IMR-90 (cell line): Measurements from ENCODE around the gene ITCH. TPM values are rescaled to one million over a fixed set of nuclear protein-coding genes. Genes with fewer than 3 reads are reported as not detected.
A peak's percentile ranks its signal among the peaks of the same experiment; 100 is the strongest.

ENCODE experiments used
- ATAC-seq: fragments of 200-7000 bp; cut with Tn5 transposase; 2 replicates; pipeline ENCODE4 v1.9.1; 2020; ENCODE audit warnings: low read depth, mild to moderate bottlenecking, moderate library complexity
- BruUV-seq: library from RNA; stranded (reverse); fragments of 400-500 nt; replicated peaks from 2 replicates; lab custom pipeline; 2021; lab: Mats Ljungman, UMichigan
- CTCF ChIA-PET: fragments of 300-600 bp; formaldehyde crosslinking; extraction: SDS; loops from one replicate; lab custom pipeline; 2021; ENCODE audit warnings: antibody characterized with exemption; lab: Yijun Ruan, JAX
- POLR2A ChIA-PET: fragments of 300-600 bp; sonication (Branson Sonifier 250); formaldehyde crosslinking; loops from one replicate; lab custom pipeline; 2022; ENCODE audit warnings: antibody characterized with exemption; ENCODE audit not compliant: unreplicated experiment; lab: Charles Lee
- DNase-seq: peaks from one replicate; pipeline ENCODE4 v3.0.0; 2013
- H2AFZ ChIP-seq: replicated peaks from 2 replicates; pipeline ENCODE3; 2013; ENCODE audit warnings: low read length, mild to moderate bottlenecking; ENCODE audit not compliant: poor library complexity
- H2AK5ac ChIP-seq: 2 replicates; pipeline ENCODE4 v1.6.1; 2013; ENCODE audit warnings: low read depth, low read length, inconsistent platforms
- H2AK9ac ChIP-seq: replicated peaks from 2 replicates; pipeline ENCODE3; 2013; ENCODE audit warnings: mild to moderate bottlenecking, low read depth, low read length, moderate library complexity; ENCODE audit not compliant: poor library complexity
- H2BK120ac ChIP-seq: 2 replicates; pipeline ENCODE4 v1.6.1; 2013; ENCODE audit warnings: low read depth, low read length, inconsistent platforms
- H2BK15ac ChIP-seq: 3 replicates; pipeline ENCODE4 v1.6.1; 2013; ENCODE audit warnings: low read depth, low read length, inconsistent platforms
- H2BK20ac ChIP-seq: 2 replicates; pipeline ENCODE4 v1.6.1; 2013; ENCODE audit warnings: low read depth, mild to moderate bottlenecking, inconsistent platforms, low read length, moderate library complexity
- H2BK5ac ChIP-seq: 2 replicates; pipeline ENCODE4 v1.6.1; 2013; ENCODE audit warnings: mild to moderate bottlenecking, low read depth, low read length, inconsistent platforms; ENCODE audit not compliant: poor library complexity, severe bottlenecking
- H3K14ac ChIP-seq: replicated peaks from 2 replicates; pipeline ENCODE4 v1.6.1; 2013; ENCODE audit warnings: low read depth, low read length, inconsistent platforms
- H3K18ac ChIP-seq: 2 replicates; pipeline ENCODE4 v1.6.1; 2013; ENCODE audit warnings: low read depth, low read length, control low read depth
- H3K23ac ChIP-seq: 2 replicates; pipeline ENCODE4 v1.6.1; 2013; ENCODE audit warnings: low read depth, low read length, inconsistent platforms
- H3K27ac ChIP-seq: 2 replicates; pipeline ENCODE4 v1.5.1; 2013; ENCODE audit warnings: mild to moderate bottlenecking, control low read depth, low read length; ENCODE audit not compliant: insufficient read depth
- H3K27me3 ChIP-seq: 2 replicates; pipeline ENCODE4 v1.6.1; 2013; ENCODE audit warnings: low read length; ENCODE audit not compliant: control insufficient read depth, insufficient read depth
- H3K36me3 ChIP-seq: 2 replicates; pipeline ENCODE4 v1.6.1; 2013; ENCODE audit warnings: low read length, mixed read lengths; ENCODE audit not compliant: control insufficient read depth, insufficient read depth
- H3K4ac ChIP-seq: 2 replicates; pipeline ENCODE4 v1.6.1; 2013; ENCODE audit warnings: low read depth, low read length, inconsistent platforms
- H3K4me1 ChIP-seq: 2 replicates; pipeline ENCODE4 v1.6.1; 2013; ENCODE audit warnings: low read length, mixed read lengths; ENCODE audit not compliant: control insufficient read depth, insufficient read depth
- H3K4me2 ChIP-seq: 2 replicates; pipeline ENCODE4 v1.6.1; 2013; ENCODE audit warnings: low read depth, mild to moderate bottlenecking, control low read depth, low read length, moderate library complexity
- H3K4me3 ChIP-seq: 2 replicates; pipeline ENCODE4 v1.5.1; 2013; ENCODE audit warnings: low read depth, mild to moderate bottlenecking, control low read depth, low read length, moderate library complexity; ENCODE audit not compliant: insufficient read depth
- H3K56ac ChIP-seq: 2 replicates; pipeline ENCODE4 v1.6.1; 2013; ENCODE audit warnings: low read length, inconsistent platforms; ENCODE audit not compliant: insufficient read depth; ENCODE audit errors: extremely low read depth
- H3K79me1 ChIP-seq, 2 experiments: 2 replicates each; pipeline ENCODE4 v1.6.1; 2013; ENCODE audit warnings: low read length in 2 of 2, inconsistent platforms in 1 of 2, low read depth in 1 of 2
- H3K9ac ChIP-seq: 2 replicates; pipeline ENCODE4 v1.6.1; 2013; ENCODE audit warnings: low read depth, low read length, control low read depth
- H3K9me1 ChIP-seq: 2 replicates; pipeline ENCODE4 v1.6.1; 2013; ENCODE audit warnings: low read length, inconsistent platforms; ENCODE audit not compliant: insufficient read depth
- H3K9me3 ChIP-seq: 2 replicates; pipeline ENCODE4 v1.6.1; 2013; ENCODE audit warnings: low read length; ENCODE audit not compliant: control insufficient read depth, insufficient read depth
- H4K20me1 ChIP-seq: 2 replicates; pipeline ENCODE4 v1.6.1; 2013; ENCODE audit warnings: low read length, inconsistent platforms; ENCODE audit not compliant: insufficient read depth
- H4K5ac ChIP-seq: 2 replicates; pipeline ENCODE4 v1.6.1; 2013; ENCODE audit warnings: mild to moderate bottlenecking, low read depth, low read length, control low read depth
- H4K8ac ChIP-seq, 2 experiments: 2 replicates each; pipeline ENCODE4 v1.6.1; 2013; ENCODE audit warnings: low read depth in 2 of 2, low read length in 2 of 2, control low read depth in 1 of 2, inconsistent platforms in 1 of 2
- H4K91ac ChIP-seq: 2 replicates; pipeline ENCODE4 v1.6.1; 2013; ENCODE audit warnings: low read depth, low read length, inconsistent platforms; ENCODE audit not compliant: insufficient read depth
- BHLHE40 ChIP-seq: fragments of 150-350 bp; IDR thresholded peaks from 2 replicates; pipeline ENCODE4 v1.6.1; 2016; ENCODE audit warnings: mild to moderate bottlenecking, low read depth, low read length
- ELK1 ChIP-seq: fragments of 150-350 bp; IDR thresholded peaks from 2 replicates; pipeline ENCODE4 v1.6.1; 2016; ENCODE audit warnings: low read depth, mild to moderate bottlenecking, low read length, moderate library complexity, borderline replicate concordance
- MXI1 ChIP-seq: IDR thresholded peaks from 2 replicates; pipeline ENCODE4 v1.6.1; 2012; ENCODE audit warnings: low read depth, mild to moderate bottlenecking, low read length, moderate library complexity, borderline replicate concordance
- NFE2L2 ChIP-seq: fragments of 150-350 bp; IDR thresholded peaks from 2 replicates; pipeline ENCODE4 v1.6.1; 2016; ENCODE audit warnings: low read depth, mild to moderate bottlenecking, low read length
- POLR2A ChIP-seq: IDR thresholded peaks from 2 replicates; pipeline ENCODE4 v1.6.1; 2012; ENCODE audit warnings: mild to moderate bottlenecking, low read depth, low read length
- SMC3 ChIP-seq: fragments of 150-350 bp; IDR thresholded peaks from 2 replicates; pipeline ENCODE4 v1.6.1; 2016; ENCODE audit warnings: low read depth, mild to moderate bottlenecking, antibody characterized with exemption, low read length, moderate library complexity
- WGBS, 2 experiments: methylation state at CpG; one replicate each; pipeline versions ENCODE4 v1.1.5 to v1.1.7; 2013; ENCODE audit warnings: missing lambda C conversion rate in 2 of 2; ENCODE audit not compliant: insufficient read length in 1 of 2; ENCODE audit errors: extremely low coverage in 2 of 2; 5-methylcytosine and 5-hydroxymethylcytosine counted together
- dilution Hi-C: fragments of 300-500 bp; cut with HindIII; formaldehyde crosslinking; loops from one replicate; pipeline ENCODE4 v1.14.3; 2018; ENCODE audit warnings: low sequenced_read_pairs; ENCODE audit not compliant: unreplicated experiment
- in situ Hi-C: fragments of 300-500 bp; cut with MboI; formaldehyde crosslinking; loops from 3 replicates; pipeline ENCODE4 v1.14.3; 2019; ENCODE audit warnings: low sequenced_read_pairs, inconsistent platforms, mixed read lengths
- intact Hi-C: fragments of 100-400 bp; cut with micrococcal nuclease; formaldehyde crosslinking; loops from 2 replicates; pipeline ENCODE4 v1.10.0; 2022
- polyA plus RNA-seq, 3 experiments: library from polyadenylated mRNA; depleted of rRNA; stranded (reverse); fragments of >200 nt; gene quantifications; 2 replicates each; pipeline ENCODE4 v1.2.3, GENCODE V29; 2012; ENCODE audit warnings: low replicate concordance in 1 of 3
- total RNA-seq: library from RNA; depleted of rRNA; stranded (reverse); fragments of >200 nt; gene quantifications from 2 replicates; pipeline ENCODE4 v1.2.3, GENCODE V29; 2012

Gene ITCH
- total and polyA plus RNA-seq, 2 of the 4 experiments (the other 2 are of a cell fraction): 12.7 to 94.6 TPM

GRCh38 chr20:34531608-34532265, 168.7 kb downstream of the ITCH start:
- no peak overlapping the region for H3K14ac ChIP-seq
- H3K56ac ChIP-seq: no peak overlapping the region
- ChIA-PET CTCF (interaction anchor here (0.6 kb wide), 1 partner anchor 410 kb away, joined by 3 read pairs; no protein-coding TSS in a partner anchor), POLR2A (no interaction called here)
- ATAC-seq (no peak), DNase-seq (no peak)
- H3K9ac ChIP-seq: no peak overlapping the region
- WGBS, 2 experiments: 94% methylated on average over 2 of the region's 8 CpGs; no CpG with 5 or more reads in 1 of the 2 experiments
- H3K18ac ChIP-seq: no peak overlapping the region
- intact Hi-C loops: no loop called here
- H2BK120ac ChIP-seq: no peak overlapping the region
- no peak overlapping the region for H4K5ac ChIP-seq
- no peak overlapping the region for H2BK20ac ChIP-seq
- H4K91ac ChIP-seq: no peak overlapping the region
- peak overlapping the region; percentile 43 for H2AK9ac ChIP-seq
- no peak overlapping the region for H3K23ac ChIP-seq
- no peaks in the 10 kb centered on the region for H3K27me3 ChIP-seq
- TF ChIP-seq NFE2L2 (no peak), ELK1 (no peak), MXI1 (no peak), POLR2A (no peak), BHLHE40 (no peak), SMC3 (no peak)
- H2BK5ac ChIP-seq: no peak overlapping the region
- dilution Hi-C loops: no loop called here
- H3K9me3 ChIP-seq: no peaks in the 10 kb centered on the region
- H3K27ac ChIP-seq: no peak overlapping the region
- no peak overlapping the region for H3K4me2 ChIP-seq
- no TSS peak for BruUV-seq
- peaks cover 17% of the 10 kb centered on the region for H3K4me1 ChIP-seq
- peaks cover 82% of the 10 kb centered on the region for H3K36me3 ChIP-seq
- peak overlapping the region; percentile 17; the same call in 1 of the 2 replicates for H3K4ac ChIP-seq
- no peak overlapping the region for H2AFZ ChIP-seq
- peaks cover 17% of the 10 kb centered on the region for H4K20me1 ChIP-seq
- in situ Hi-C loops: no loop called here
- H2BK15ac ChIP-seq: no peak overlapping the region
- H3K79me1 ChIP-seq: peaks cover 52 to 84% of the 10 kb centered on the region in 2 experiments
- no peak overlapping the region for H4K8ac ChIP-seq
- peaks cover 42% of the 10 kb centered on the region for H3K9me1 ChIP-seq
- H3K4me3 ChIP-seq: no peak overlapping the region
- H2AK5ac ChIP-seq: no peak overlapping the region
